NCI-H1105 (cell line): Measurements from ENCODE around the gene MRPL1.

ENCODE experiments used
- DNase-seq: peaks from one replicate; lab custom pipeline; 2025; lab: John Stamatoyannopoulos, UW

Gene MRPL1

GRCh38 chr4:77862478-77863216 is at the start of gene MRPL1:
Gene MRPL1, plus strand, starts transcription at chr4:77862830. Its CDS starts 19 bp downstream, at chr4:77862849.
- DNase-seq, result peak; percentile 87

- DNase-seq, result no peak
These were observed 47.0 kb upstream of the MRPL1 start for GRCh38 chr4:77815636-77816035.

- no peak for DNase-seq
These were observed 46.1 kb upstream of the MRPL1 start for GRCh38 chr4:77816546-77816945.

- DNase-seq, result no peak
These were observed 45.1 kb upstream of the MRPL1 start for GRCh38 chr4:77817304-77818072.

GRCh38 chr4:77818073-77818601 is 44.5 kb upstream of the MRPL1 start:
- peak; percentile 50 for DNase-seq

- peak; percentile 31 for DNase-seq
These were observed 43.8 kb upstream of the MRPL1 start, which contains the start of gene CNOT6L for GRCh38 chr4:77818602-77819403. Gene CNOT6L, minus strand, starts transcription at chr4:77819368. Its CDS starts 60 bp downstream, at chr4:77819308.

- no peak for DNase-seq
These were observed 43.2 kb upstream of the MRPL1 start for GRCh38 chr4:77819404-77819842.

GRCh38 chr4:77819843-77820648 is 42.6 kb upstream of the MRPL1 start:
- DNase-seq, result peak; percentile 68

- DNase-seq, result peak; percentile 4
These were observed 41.7 kb upstream of the MRPL1 start for GRCh38 chr4:77820649-77821561.

GRCh38 chr4:77821775-77822174 is 40.9 kb upstream of the MRPL1 start:
- DNase-seq, result no peak

GRCh38 chr4:77826275-77826674 is 36.4 kb upstream of the MRPL1 start:
- DNase-seq, result no peak

- no peak for DNase-seq
These were observed 35.3 kb upstream of the MRPL1 start for GRCh38 chr4:77827343-77827742.

- DNase-seq, result no peak
These were observed 29.4 kb upstream of the MRPL1 start for GRCh38 chr4:77833126-77833724.

- DNase-seq, result no peak
These were observed 28.2 kb upstream of the MRPL1 start for GRCh38 chr4:77834403-77834802.

GRCh38 chr4:77843628-77844027 is 19.0 kb upstream of the MRPL1 start:
- no peak for DNase-seq

- DNase-seq, result no peak
These were observed 18.3 kb upstream of the MRPL1 start for GRCh38 chr4:77844363-77844762.

GRCh38 chr4:77845400-77845799 is 17.2 kb upstream of the MRPL1 start:
- DNase-seq, result no peak

- DNase-seq, result no peak
These were observed 16.7 kb upstream of the MRPL1 start for GRCh38 chr4:77845929-77846328.

- DNase-seq, result no peak
These were observed 14.1 kb upstream of the MRPL1 start for GRCh38 chr4:77848508-77848907.
